HG03571 (cell line): ENCODE data around the gene CRYZ.
"Not testable (repeated sequence)": the region's sequence is repeated elsewhere in the genome, so short reads cannot be mapped to it uniquely, and the experiment has no call there.

Experiments
- ATAC-seq: cut with Tn5 transposase; IDR thresholded peaks from one replicate; pipeline ENCODE4 v1.9.1; 2021; ENCODE audit not compliant: unreplicated experiment

Gene CRYZ, protein sequence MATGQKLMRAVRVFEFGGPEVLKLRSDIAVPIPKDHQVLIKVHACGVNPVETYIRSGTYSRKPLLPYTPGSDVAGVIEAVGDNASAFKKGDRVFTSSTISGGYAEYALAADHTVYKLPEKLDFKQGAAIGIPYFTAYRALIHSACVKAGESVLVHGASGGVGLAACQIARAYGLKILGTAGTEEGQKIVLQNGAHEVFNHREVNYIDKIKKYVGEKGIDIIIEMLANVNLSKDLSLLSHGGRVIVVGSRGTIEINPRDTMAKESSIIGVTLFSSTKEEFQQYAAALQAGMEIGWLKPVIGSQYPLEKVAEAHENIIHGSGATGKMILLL

DNA sequence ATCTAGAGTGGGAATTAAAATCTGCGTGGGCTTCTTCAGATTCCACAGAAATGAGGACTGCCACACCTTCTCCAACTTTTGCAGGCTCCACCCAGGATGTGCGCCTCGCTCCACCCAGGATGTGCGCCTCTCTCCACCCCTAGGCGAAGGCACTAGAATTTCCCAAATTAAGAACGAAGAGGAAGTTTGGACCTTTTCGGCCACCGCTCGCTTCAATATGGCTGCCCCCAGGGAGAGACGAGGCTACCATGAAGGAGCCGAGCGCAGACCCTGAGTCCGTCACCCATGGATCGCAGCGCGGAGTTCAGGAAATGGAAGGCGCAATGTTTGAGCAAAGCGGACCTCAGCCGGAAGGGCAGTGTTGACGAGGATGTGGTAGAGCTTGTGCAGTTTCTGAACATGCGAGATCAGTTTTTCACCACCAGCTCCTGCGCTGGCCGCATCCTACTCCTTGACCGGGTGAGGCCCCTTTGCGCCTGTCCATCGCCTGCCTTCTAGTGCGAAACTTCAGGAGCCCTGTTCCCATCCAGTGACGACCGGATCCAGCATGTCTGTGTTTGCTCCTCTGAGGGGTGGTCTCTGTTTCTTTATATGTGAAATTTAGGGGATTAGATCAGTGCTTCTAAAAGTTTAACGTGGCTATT is at the start of gene CRYZ, which contains the start of gene TYW3:
TSS of gene CRYZ (minus strand) at position 91 of the 644 bp plus-strand sequence. CDS start 8,229 bp downstream, outside the sequence.
TSS of gene TYW3 (plus strand) at position 193 of the 644 bp plus-strand sequence. CDS start at position 286, 93 bp downstream.
- ATAC-seq, result peak; percentile 70

DNA sequence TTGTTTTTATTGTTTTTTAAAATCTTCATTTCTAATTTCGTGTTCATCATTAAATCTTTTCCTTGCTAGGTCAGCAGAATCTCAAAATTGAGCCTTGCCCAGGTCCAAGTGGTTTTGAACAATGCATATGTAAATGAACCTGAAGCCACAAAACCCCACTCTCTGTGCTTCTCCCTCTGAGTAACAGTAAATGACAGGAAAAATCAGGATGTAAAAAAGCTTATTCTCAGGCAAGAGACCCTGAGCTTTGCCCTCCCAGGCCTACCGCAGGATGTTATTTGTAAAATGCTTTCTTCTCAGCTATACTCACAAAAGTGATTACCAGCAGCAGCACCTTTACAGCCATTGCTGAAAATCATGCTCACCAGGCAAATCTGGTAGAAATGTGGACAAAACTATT is 47.7 kb upstream of the CRYZ start:
- ATAC-seq, result no peak

GRCh38 chr1:74779750-74780149 is 46.9 kb upstream of the CRYZ start:
- ATAC-seq, result no peak

DNA sequence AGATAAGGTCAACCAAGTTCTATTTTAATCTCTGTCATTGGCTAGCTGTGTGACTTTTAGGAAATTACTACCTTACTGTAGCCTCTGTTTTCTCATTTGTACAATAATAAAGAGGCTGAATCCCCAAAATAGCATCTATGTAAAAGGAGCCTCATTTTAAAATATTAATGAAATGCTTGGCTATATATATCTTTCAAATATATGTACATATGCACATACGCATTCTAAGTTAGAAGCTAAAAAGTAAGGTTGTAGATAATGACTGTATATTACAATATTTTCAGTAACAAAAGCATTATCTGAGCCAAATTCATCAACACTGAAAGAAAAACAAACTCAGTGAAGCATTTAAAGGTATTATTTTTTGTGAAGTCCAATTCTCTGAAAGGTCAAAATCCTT is 44.7 kb upstream of the CRYZ start:
- ATAC-seq, result no peak

GRCh38 chr1:74775735-74776134 is 42.9 kb upstream of the CRYZ start:
- no peak for ATAC-seq

DNA sequence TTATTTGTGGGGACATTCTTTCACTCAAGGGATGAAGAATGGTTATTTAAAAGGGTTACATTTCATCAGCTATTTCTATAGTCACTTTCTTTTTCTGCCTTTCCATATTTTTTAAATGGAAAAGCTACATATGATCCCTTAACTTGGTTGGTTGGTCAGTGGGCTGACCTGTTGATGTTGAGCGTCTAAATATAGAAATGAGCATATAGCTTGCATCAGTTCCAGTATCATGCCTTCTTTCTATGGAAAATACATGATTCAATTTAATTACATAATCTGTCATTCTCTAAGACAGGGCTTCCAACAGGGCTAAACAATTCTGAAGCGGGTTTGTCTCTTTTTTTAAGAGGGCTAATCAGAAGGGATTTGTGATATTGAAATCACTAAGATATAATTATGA is 40.7 kb upstream of the CRYZ start:
- ATAC-seq, result no peak

- ATAC-seq, result no peak
These were observed 40.1 kb upstream of the CRYZ start for GRCh38 chr1:74772945-74773344.

GRCh38 chr1:74771913-74772515 is 39.2 kb upstream of the CRYZ start:
- no peak for ATAC-seq

- no peak for ATAC-seq
These were observed 34.6 kb upstream of the CRYZ start for GRCh38 chr1:74767490-74767889.

DNA sequence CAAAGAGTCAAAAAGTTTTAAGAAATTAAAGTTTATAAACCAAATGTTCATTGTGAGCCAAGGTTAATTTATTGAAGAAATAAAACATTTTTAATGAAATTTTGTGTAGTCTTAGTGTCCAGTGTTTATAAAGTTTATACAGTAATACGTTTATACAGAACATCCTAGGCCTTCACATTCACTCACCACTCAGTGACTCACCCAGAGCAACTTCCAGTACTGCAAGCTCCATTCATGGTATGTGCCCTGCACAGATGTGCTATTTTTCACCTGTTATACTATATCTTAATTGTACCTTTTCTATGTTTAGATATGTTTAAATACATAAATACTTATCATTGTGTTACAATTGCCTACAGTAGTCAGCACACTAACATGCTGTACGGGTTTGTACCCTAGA is 33.7 kb upstream of the CRYZ start:
- no peak for ATAC-seq

DNA sequence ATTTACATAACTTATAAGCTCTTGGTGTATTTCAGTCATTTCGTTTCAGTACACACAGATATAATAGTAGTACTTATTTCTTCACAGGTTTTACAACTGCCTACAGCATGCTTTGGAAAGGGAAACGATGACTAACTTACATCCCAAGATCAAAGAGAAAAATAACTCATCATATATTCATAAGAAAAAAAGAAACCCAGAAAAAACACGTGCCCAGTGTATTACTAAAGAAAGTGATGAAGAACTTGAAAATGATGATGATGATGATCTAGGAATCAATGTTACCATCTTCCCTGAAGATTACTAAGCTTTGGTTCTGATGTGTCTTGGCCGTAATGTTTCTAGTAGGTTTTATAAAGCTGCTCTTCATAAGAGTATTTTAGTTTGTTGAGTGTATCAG is 31.0 kb upstream of the CRYZ start:
- no peak for ATAC-seq

GRCh38 chr1:74756650-74757049 is 23.8 kb upstream of the CRYZ start:
- not testable (repeated sequence) for ATAC-seq

- ATAC-seq, result no peak
These were observed 22.6 kb upstream of the CRYZ start for GRCh38 chr1:74755475-74755874.

- no peak for ATAC-seq
These were observed 20.3 kb upstream of the CRYZ start for GRCh38 chr1:74753104-74753503.

DNA sequence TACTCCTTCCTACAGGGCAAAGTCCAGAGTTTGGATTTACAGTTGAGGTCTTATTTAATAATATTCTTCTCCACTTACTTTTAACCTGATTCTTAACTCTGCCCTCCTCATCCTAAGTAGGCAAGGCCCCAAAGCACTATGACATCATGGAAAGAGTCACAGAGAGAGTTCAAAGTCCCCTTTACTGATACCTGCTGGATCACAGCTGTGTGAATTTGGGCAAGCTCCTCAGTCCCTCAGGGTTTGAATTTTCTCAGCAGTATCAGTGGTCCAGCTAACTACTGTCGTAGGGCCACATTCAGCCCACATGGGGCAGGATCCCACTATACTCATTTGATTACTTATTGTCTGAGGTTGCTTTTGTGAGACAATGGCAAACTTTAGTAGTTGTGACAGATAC is 16.1 kb upstream of the CRYZ start:
- no peak for ATAC-seq

DNA sequence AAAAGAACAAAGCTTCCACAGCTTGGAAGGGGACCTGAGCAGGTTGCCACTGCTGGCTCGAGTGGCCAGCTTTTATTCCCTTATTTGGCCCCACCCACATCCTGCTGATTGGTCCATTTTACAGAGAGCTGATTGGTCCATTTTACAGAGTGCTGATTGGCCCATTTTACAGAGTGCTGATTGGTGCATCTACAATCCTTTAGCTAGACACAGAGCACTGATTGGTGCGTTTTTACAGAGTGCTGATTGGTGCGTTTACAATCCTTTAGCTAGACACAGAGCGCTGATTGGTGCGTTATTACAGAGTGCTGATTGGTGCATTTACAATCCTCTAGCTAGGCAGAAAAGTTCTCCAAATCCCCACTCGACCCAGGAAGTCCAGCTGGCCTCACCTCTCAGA is 12.4 kb upstream of the CRYZ start:
- not testable (repeated sequence) for ATAC-seq

GRCh38 chr1:74740307-74740980 is 7.6 kb upstream of the CRYZ start:
- ATAC-seq, result not testable (repeated sequence)

GRCh38 chr1:74737333-74737732 is 4.5 kb upstream of the CRYZ start:
- no peak for ATAC-seq

DNA sequence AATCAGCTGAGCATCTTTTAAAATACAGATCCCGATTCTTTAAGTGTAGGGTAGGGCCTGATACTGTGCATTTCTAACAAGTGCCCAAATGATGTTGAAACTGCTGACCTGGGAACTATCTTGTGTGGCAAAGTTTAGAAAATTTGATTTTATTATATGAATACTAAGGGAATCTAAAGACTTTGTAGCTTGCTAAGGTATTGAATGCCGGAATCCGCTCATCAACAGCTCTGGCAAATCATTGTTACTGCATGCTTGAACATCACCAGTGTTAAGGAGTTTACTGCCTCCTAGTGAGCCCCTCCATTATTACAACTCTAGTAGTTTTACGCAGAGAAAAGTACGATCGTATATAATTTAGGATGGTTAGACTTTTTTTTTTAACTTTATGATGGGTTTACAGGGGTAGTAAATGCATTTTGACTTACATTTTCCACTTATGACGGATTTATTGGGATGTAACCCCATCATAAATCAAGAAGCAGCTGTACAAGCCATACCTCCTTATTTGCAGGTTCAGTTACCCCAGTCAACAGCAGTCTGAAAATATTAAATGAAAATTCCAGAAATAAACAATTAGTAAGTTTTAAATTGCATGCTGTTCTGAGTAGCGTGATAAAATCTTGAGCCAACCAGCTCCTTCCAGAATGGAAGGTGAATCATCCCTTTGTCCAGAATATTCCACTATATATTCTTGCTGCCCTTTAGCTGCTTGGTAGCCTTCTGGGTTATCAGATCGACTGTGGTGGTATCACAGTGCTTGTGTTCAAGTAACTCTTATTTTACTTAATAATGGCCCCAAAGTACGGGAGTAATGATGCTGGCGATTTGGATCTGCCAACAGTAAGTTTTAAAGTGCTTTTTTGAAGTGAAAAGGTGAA is 994 bp upstream of the CRYZ start:
- peak; percentile 44 for ATAC-seq

DNA sequence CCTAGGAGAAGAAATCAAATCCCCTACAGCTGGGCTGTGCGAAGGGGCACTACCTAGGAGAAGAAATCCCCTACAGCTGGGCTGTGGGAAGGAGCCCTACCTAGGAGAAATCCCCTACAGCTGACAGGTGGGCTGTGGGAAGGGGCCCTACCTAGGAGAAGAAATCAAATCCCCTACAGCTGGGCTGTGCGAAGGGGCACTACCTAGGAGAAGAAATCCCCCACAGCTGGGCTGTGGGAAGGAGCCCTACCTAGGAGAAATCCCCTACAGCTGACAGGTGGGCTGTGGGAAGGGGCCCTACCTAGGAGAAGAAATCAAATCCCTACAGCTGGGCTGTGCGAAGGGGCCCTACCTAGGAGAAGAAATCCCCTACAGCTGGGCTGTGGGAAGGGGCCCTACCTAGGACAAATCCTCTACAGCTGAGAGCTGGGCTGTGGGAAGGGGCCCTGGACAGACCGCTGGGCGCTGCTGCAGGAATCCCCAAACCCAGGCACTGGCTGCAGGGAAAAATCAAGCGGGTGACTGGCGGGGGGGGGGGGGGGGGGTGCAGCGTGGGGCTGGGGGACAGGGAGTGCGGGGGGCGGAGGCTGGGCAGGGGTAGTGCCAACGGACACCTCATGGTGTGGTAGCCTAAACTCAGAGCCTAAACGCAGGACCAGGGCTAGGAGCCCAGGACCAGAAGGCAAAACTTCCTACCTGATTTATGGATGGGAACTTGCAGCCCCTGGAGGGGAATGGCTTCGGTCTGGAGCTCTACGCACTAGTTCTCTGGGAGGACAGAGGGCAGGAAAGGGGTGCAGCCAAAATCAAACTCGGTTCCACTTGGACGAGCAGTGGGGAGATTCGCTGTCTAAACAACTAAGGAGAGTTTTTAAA is 541 bp downstream of the CRYZ start:
- ATAC-seq, result peak; percentile 2
